ENCODE data around the gene VPS52.
"Not testable (repeated sequence)": the region's sequence is repeated elsewhere in the genome, so short reads cannot be mapped to it uniquely, and the experiment has no call there.

The VPS52 gene

DNA sequence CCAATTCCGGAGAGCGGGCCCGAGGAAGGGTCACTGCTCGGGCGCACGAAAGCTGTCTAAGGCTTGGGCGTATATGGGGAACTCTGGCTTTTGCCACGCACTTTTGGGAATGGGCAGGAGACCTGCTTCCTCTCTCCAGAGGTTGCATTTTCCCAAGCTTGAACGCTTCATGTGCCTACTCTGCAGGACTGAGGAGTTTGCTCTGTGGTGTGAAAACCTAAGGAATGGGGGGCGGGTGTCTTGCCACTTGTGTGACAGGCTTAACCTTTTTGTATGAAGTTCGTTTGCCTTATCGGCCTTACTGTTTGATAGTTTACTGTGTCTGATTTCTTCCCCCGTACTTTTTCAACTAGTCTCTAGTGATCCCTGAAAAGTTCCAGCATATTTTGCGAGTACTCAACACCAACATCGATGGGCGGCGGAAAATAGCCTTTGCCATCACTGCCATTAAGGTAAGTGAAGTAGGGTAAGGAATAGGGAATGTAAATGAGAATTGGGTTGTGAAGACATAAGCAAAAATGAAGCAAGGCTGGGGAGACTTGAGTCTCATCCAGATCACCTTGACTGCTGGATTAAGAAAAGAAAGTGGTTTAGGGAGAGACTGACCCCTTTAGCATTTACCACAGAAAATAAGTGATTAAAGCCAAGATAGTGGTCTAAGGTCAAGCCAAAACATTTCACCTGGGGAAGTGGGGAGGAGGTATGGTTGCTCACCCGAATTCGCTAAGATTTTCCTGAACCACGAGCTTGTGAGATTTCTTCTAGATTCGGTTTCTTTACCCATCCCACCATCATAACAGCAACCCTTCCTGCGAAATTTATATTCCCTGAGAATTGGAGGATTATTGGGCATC lies 826 bp upstream of the VPS52 start:
- TF ChIP-seq, protein P1, sequence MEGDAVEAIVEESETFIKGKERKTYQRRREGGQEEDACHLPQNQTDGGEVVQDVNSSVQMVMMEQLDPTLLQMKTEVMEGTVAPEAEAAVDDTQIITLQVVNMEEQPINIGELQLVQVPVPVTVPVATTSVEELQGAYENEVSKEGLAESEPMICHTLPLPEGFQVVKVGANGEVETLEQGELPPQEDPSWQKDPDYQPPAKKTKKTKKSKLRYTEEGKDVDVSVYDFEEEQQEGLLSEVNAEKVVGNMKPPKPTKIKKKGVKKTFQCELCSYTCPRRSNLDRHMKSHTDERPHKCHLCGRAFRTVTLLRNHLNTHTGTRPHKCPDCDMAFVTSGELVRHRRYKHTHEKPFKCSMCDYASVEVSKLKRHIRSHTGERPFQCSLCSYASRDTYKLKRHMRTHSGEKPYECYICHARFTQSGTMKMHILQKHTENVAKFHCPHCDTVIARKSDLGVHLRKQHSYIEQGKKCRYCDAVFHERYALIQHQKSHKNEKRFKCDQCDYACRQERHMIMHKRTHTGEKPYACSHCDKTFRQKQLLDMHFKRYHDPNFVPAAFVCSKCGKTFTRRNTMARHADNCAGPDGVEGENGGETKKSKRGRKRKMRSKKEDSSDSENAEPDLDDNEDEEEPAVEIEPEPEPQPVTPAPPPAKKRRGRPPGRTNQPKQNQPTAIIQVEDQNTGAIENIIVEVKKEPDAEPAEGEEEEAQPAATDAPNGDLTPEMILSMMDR (IDR thresholded peaks at IDR 0.05; ENCODE audit: control insufficient read depth, extremely low read depth, insufficient read depth): no peak
- DNase-seq (ENCODE audit: low read depth): no peak
- peak overlapping the region; percentile 89 for H3K4me3 ChIP-seq (ENCODE audit: low read depth, low read length)

DNA sequence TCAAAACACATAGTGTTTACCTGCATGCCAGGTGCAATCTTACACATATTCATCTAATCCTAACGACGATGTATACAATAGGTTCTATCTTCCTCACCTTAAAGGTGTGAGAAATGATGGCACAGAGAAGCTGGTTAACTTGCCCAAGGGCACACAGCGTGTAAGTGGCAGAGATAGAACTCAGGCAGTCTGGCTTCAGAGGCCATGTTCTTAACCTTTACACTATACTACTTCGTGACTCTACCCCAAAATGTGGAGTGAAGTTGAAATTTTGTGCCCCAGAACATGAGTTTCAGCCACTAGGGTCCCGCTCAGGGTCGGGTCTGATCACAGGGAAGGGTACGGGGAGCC lies 584 bp downstream of the VPS52 start:
- TF ChIP-seq, protein P1 (IDR thresholded peaks at IDR 0.05; ENCODE audit: control insufficient read depth, extremely low read depth, insufficient read depth): no peak
- no peak for DNase-seq (ENCODE audit: low read depth)
- peak overlapping the region; percentile 89 for H3K4me3 ChIP-seq (ENCODE audit: low read depth, low read length)

DNA sequence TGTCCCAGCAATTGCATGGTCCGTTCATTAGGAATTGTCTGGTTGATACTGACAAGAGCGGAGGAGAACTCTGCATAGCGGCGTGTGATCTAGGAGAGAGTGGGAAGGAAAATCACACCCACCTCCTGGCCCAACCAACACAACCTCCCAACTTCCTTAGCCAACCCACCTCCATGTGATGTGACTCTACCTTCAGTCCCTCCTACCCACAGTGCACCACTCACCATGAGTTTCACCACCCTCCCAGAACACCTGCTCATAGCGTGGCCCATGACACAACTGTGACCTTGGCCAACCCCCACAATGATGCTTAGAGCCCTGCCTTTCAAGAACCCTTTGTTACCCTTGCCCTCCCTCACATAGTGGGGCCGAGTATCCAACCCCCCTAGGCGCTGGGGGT lies 7.7 kb downstream of the VPS52 start:
- TF ChIP-seq, protein P1 (IDR thresholded peaks at IDR 0.05; ENCODE audit: control insufficient read depth, extremely low read depth, insufficient read depth): no peak
- no peak for DNase-seq (ENCODE audit: low read depth)
- H3K4me3 ChIP-seq (ENCODE audit: low read depth, low read length): no peak overlapping the region

DNA sequence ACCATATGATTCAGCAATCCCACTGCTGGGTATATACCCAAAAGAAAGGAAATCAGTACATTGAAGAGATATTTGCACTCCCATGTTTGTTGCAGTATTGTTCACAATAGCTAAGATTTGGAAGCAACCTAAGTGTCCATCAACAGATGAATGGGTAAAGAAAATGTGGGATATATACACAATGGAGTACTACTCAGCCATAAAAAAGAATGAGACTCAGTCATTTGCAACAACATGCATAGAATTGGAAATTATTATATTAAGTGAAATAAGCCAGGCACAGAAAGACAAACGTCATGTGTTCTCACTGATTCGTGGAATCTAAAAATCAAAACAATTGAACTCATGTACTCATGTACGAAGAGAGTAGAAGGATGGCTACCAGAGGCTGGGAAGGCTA lies 9.2 kb downstream of the VPS52 start:
- not testable (repeated sequence) for H3K4me3 ChIP-seq (ENCODE audit: low read depth, low read length)

DNA sequence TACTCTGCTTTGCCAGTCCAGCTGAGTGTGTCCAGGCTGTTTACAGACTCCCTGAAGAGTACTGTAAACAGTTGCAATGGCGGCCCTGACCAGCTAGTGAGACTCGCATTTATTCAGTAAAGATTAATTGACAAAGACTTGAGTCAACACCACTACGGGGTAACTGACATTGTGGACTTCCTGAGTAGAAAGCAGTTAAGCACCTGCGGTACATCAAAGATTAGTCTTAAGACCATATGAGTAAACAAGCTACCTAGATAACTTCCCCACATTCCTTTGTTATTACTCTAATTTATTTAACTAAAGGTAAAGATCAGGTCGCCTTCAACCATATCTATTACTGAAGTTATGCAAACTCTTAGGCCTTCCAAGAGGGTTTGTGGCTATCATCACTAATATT lies 12.6 kb downstream of the VPS52 start:
- DNase-seq (ENCODE audit: low read depth): no peak
- TF ChIP-seq, protein P1 (IDR thresholded peaks at IDR 0.05; ENCODE audit: control insufficient read depth, extremely low read depth, insufficient read depth): no peak
- no peak overlapping the region for H3K4me3 ChIP-seq (ENCODE audit: low read depth, low read length)

More for the DNA sequence above, 9.2 kb downstream of the VPS52 start:
- not testable (repeated sequence) for DNase-seq (ENCODE audit: low read depth)

DNA sequence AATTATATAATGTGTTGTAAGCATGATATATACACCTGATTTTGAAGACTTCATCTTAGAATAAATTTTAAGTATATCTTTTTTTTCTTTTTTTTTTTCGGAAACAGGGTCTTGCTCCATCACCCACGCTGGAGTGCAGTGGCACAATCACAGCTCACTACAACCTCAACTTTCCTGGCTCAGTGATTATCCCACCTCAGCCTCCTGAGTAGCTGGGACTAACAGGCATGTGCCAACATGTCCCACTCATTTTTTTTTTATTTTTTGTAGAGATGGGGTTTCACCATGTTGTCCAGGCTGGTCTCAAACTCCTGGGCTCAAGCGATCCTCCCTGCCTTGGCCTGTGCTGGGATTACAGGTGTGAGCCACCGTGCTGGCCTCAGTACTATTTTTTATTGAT lies 17.1 kb downstream of the VPS52 start:
- no peak overlapping the region for H3K4me3 ChIP-seq (ENCODE audit: low read depth, low read length)
- DNase-seq (ENCODE audit: low read depth): no peak
- TF ChIP-seq, protein P1 (IDR thresholded peaks at IDR 0.05; ENCODE audit: control insufficient read depth, extremely low read depth, insufficient read depth): no peak

DNA sequence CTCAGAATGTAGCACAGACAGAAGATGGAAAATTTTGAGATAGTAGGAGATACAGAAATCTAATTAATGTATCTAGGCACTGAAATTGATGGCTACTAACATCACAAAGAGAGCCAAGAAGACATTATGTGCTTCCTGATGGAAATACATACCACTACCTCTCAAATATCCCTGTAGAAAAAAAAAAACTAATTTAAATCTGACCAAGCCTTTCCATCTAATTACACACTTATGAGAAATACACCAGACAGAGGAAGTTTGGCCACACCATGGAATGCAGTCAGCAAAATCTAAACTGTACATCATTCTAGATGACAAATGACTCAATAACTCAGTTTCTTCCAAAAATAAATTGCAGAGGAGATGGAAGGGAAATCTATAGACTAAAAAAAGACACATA lies 18.9 kb downstream of the VPS52 start:
- TF ChIP-seq, protein P1 (IDR thresholded peaks at IDR 0.05; ENCODE audit: control insufficient read depth, extremely low read depth, insufficient read depth): no peak
- DNase-seq (ENCODE audit: low read depth): no peak
- no peak overlapping the region for H3K4me3 ChIP-seq (ENCODE audit: low read depth, low read length)
